ENCODE measurements around the gene LRRC8D. TPM values are rescaled to one million over a fixed set of nuclear protein-coding genes. Genes with fewer than 3 reads are reported as not detected.
A peak's percentile ranks its signal among the peaks of the same experiment; 100 is the strongest.

Gene LRRC8D
- total RNA-seq, 1 experiment from 2014 or later = 37.2 TPM

DNA sequence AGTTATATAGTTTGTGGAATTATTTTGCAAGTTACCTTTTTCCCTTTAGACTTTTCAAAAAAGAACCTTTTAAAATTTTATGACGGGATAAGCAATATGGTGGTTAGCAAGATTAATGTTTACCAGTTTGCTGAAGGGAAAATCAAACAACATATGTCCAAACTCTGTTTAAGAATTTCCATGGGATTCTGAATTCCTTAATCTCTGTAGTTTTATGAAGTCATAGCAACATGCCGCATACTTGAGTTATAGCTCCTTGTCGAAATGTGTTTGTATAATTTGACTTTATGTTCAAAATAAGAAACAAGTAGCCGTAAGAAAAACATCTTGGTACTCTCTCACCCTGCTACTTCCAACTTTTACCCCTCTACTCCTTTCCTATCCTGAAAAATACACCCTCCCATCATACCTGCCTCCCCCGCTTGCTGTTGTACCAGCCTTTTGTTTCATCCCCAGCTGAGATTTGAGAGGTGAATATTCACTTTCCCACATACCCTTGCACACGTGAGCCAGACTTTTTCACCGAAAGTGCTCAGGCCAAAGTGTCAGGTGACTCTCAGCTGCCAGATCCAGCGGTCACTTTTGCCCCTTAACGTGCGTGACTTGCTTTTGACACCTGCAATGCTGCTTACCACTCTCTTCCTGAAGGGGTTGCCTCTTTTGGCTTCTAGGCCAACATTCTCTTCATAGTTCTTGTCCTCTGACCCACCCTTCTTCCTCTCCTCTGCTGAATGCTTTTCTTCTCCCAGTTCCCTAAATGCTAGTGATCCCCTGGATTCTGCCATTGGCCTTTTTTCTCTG lies 90.6 kb downstream of the LRRC8D start:
- DNase-seq = peak; percentile 50
- Histone ChIP-seq H3K23ac (ENCODE audit: insufficient read length, low read depth, low read length) (no peak overlapping the region), H3K79me2 (ENCODE audit: insufficient read depth, low read length) (peaks cover 5% of the 10 kb centered on the region; the same call in 1 of the 2 replicates), H3K56ac (ENCODE audit: insufficient read length, low read depth, low read length) (no peak overlapping the region), H3K27me3 (ENCODE audit: insufficient read depth, low read length) (no peaks in the 10 kb centered on the region), H3K4ac (ENCODE audit: low read depth, low read length) (no peak overlapping the region; the same call in 1 of the 2 replicates), H2BK20ac (ENCODE audit: low read depth, low read length, poor library complexity, severe bottlenecking) (no peak overlapping the region), H3K27ac (ENCODE audit: insufficient read length, low read depth, low read length) (peak overlapping the region; percentile 83), H4K91ac (ENCODE audit: insufficient read length, low read depth, low read length) (no peak overlapping the region), H3K4me2 (ENCODE audit: insufficient read depth, insufficient read length, low read length) (peak overlapping the region; percentile 33), H4K20me1 (ENCODE audit: control insufficient read depth, insufficient read depth, insufficient read length) (no peaks in the 10 kb centered on the region), H2AK5ac (ENCODE audit: insufficient read length, low read length) (peak overlapping the region; percentile 1), H2AFZ (ENCODE audit: low read length) (no peak overlapping the region), H3K9me3 (ENCODE audit: control insufficient read depth, low read depth, low read length) (no peaks in the 10 kb centered on the region), H3K4me1 (ENCODE audit: insufficient read depth, low read length) (peaks cover 29% of the 10 kb centered on the region), H2BK12ac (ENCODE audit: insufficient read length, low read depth, low read length) (peak overlapping the region; percentile 85), H3K9ac (ENCODE audit: extremely low read depth, insufficient read length, low read length) (peak overlapping the region; percentile 30), H3K14ac (ENCODE audit: insufficient read depth, low read length) (no peak overlapping the region), H3K79me1 (ENCODE audit: insufficient read depth, low read depth, low read length, poor library complexity, severe bottlenecking) (peaks cover 3% of the 10 kb centered on the region), H4K5ac (ENCODE audit: insufficient read length, low read depth, low read length) (peak overlapping the region; percentile 8), H4K8ac (replicated peaks; ENCODE audit: insufficient read length, low read depth, low read length) (no peak overlapping the region), H3T11ph (ENCODE audit: low read length) (no peak overlapping the region), H3K18ac (ENCODE audit: insufficient read length, low read depth, low read length) (peak overlapping the region; percentile 28), H3K23me2 (ENCODE audit: insufficient read length, low read depth, low read length, poor library complexity, severe bottlenecking) (no peaks in the 10 kb centered on the region), H2BK15ac (ENCODE audit: low read depth, low read length) (no peak overlapping the region), H2BK120ac (ENCODE audit: low read depth, low read length, poor library complexity, severe bottlenecking) (no peak overlapping the region), H2BK5ac (ENCODE audit: insufficient read length, low read length) (peak overlapping the region; percentile 47)
- Mint-ChIP-seq H3K27ac (peak overlapping the region; percentile 95 to 99 (median 99)), H3K9me3 (no peaks in the 10 kb centered on the region), H3K4me1 (peaks cover 70 to 73% of the 10 kb centered on the region in 2 experiments), H3K36me3 (ENCODE audit: insufficient read depth in 1 of 3, low read depth in 3 of 3) (peaks cover 3 to 7% (median 7%) of the 10 kb centered on the region in 3 experiments; a peak in 3 of 7 replicates), H3K27me3 (ENCODE audit: low read depth) (no peaks in the 10 kb centered on the region), H3K4me3 (peak overlapping the region; percentile 37 to 62)
- TF ChIP-seq, protein P1, sequence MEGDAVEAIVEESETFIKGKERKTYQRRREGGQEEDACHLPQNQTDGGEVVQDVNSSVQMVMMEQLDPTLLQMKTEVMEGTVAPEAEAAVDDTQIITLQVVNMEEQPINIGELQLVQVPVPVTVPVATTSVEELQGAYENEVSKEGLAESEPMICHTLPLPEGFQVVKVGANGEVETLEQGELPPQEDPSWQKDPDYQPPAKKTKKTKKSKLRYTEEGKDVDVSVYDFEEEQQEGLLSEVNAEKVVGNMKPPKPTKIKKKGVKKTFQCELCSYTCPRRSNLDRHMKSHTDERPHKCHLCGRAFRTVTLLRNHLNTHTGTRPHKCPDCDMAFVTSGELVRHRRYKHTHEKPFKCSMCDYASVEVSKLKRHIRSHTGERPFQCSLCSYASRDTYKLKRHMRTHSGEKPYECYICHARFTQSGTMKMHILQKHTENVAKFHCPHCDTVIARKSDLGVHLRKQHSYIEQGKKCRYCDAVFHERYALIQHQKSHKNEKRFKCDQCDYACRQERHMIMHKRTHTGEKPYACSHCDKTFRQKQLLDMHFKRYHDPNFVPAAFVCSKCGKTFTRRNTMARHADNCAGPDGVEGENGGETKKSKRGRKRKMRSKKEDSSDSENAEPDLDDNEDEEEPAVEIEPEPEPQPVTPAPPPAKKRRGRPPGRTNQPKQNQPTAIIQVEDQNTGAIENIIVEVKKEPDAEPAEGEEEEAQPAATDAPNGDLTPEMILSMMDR (conservative IDR thresholded peaks at IDR 0.05) = no peak; the same call in 2 of the 3 replicates
- WGBS (ENCODE audit: extremely low coverage, insufficient read length, low lambda C conversion rate) = no CpG with 5 or more reads among the region's 10 CpGs

All from H9 (cell line).